Skeletal muscle tissue (tissue), 4 donors: ENCODE results near the gene IL17B. TPM values are rescaled to one million over a fixed set of nuclear protein-coding genes. Genes with fewer than 3 reads are reported as not detected.
A peak's percentile ranks its signal among the peaks of the same experiment; 100 is the strongest.

Experiments
- H3K27ac ChIP-seq: one replicate; pipeline ENCODE4 v1.7.0; 2013; ENCODE audit warnings: mild to moderate bottlenecking, low read depth, low read length, inconsistent platforms
- H3K27me3 ChIP-seq, 3 donors: one replicate each; pipeline ENCODE4 v1.7.0; 2013; ENCODE audit warnings: low read length in 3 of 3; ENCODE audit not compliant: control insufficient read depth in 3 of 3, insufficient read depth in 3 of 3
- H3K36me3 ChIP-seq, 3 donors: one replicate each; pipeline ENCODE4 v1.7.0; 2013; ENCODE audit warnings: low read length in 3 of 3; ENCODE audit not compliant: control insufficient read depth in 3 of 3, insufficient read depth in 3 of 3
- H3K4me1 ChIP-seq, 3 donors: one replicate each; pipeline ENCODE4 v1.7.0; 2013; ENCODE audit warnings: low read length in 3 of 3, mild to moderate bottlenecking in 3 of 3; ENCODE audit not compliant: control insufficient read depth in 3 of 3, insufficient read depth in 3 of 3
- H3K4me3 ChIP-seq, 3 donors: one replicate each; pipeline ENCODE4 v1.7.0; 2013; ENCODE audit warnings: low read length in 3 of 3
- H3K9ac ChIP-seq, 3 donors: one replicate each; pipeline ENCODE4 v1.7.0; 2013; ENCODE audit warnings: low read length in 3 of 3, mild to moderate bottlenecking in 3 of 3, moderate library complexity in 2 of 3, low read depth in 1 of 3
- H3K9me3 ChIP-seq, 3 donors: one replicate each; pipeline ENCODE4 v1.7.0; 2013; ENCODE audit warnings: low read length in 3 of 3; ENCODE audit not compliant: control insufficient read depth in 3 of 3
- total RNA-seq: library from RNA; depleted of rRNA; stranded (reverse); fragments of >200 nt; gene quantifications from one replicate; pipeline ENCODE4 v1.2.3, GENCODE V29; 2014
- donor health status: Osteomylitis.

The IL17B gene
- total RNA-seq, 1 donor from 2014 or later = 247 TPM

DNA sequence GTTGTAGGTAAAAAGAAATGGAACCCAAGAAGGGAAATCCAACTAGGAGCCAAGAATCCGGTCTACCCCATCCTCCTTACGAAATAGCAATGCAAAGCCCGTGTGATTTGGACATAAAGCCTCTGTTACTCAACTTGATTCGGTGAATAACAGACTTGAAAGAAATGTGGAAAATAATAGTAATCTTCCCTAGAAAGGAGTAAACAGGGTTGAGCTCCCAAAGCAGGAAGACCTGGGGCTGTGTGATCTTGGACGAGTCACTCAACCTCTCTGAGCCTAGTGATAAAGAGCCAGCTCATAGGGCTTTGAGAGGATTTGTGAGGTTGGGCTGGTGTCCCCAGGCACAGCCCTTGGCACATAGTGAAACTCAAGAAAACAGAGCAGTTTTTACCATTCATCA is 42.7 kb upstream of the IL17B start:
- Histone ChIP-seq H3K4me1 (peaks cover 15 to 50% (median 44%) of the 10 kb centered on the region in 3 donors), H3K9me3 (no peaks in the 10 kb centered on the region), H3K36me3 (peaks cover 0 to 6% (median 4%) of the 10 kb centered on the region in 3 donors), H3K4me3 (no peak overlapping the region), H3K27ac (peak overlapping the region; percentile 60), H3K27me3 (no peaks in the 10 kb centered on the region), H3K9ac (no peak overlapping the region)

DNA sequence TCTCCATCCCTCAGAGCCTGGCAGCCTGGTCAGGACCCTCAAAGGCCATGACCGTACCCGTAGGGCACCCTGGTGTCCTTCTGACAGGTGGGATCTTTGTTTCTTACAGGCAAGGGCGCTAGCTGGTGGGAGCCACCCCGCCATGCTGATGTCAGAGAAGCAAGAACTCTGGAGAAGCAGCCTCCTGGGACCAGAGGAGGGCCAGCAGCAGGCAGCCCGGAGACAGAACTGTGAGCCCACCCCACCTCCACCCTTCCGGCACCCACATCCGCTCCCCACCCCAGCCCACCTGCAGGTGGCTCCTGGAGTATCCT is 42.2 kb upstream of the IL17B start:
- Histone ChIP-seq H3K4me3 (no peak overlapping the region), H3K4me1 (peaks cover 15 to 52% (median 44%) of the 10 kb centered on the region in 3 donors), H3K36me3 (peaks cover 0 to 6% (median 4%) of the 10 kb centered on the region in 3 donors), H3K9me3 (no peaks in the 10 kb centered on the region), H3K27me3 (no peaks in the 10 kb centered on the region), H3K27ac (peak overlapping the region; percentile 70), H3K9ac (peak overlapping the region in 1 of 3 donors; percentile 57)

DNA sequence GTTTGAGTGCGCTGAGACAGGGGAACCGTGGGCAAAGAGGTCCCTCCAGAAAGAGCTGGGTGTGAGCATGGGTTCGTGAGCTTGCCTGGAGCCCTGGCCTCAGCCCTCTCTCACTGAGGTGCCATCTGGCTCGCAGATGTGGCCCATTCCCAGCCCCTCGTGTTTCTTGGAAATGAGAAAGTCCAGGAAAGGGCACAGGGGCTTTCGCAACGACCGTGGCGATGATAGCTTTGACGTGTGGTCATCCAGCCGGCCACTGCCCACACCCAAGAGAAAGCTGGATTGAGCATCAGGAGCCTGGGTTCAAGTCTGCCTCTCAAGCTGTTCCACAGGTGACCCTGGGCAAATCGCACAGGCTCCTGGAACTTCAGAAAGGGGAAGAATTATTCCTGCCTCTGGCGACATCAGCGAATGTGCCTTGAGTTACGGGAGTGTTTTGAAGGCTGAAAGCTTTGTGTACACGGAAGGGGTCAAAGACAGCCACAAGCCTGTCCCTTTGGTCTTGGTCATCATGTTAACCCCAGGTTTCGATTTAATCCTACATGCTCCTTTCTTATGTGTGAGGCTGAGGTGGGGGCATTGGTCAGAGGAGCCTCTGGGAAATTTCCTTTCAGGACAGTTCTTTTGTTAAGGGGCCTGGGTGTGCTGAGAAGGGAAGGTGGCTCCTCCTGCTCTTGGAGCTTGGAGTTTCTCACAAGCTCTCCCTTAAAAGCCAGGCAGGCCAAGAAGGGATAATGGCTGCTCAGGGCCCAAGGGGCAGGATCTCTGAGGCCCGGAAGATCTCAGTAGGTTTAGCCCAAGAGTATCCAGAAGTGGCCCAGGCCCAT is 41.7 kb upstream of the IL17B start:
- Histone ChIP-seq H3K4me3 (no peak overlapping the region), H3K36me3 (peaks cover 0 to 6% (median 4%) of the 10 kb centered on the region in 3 donors), H3K9me3 (no peaks in the 10 kb centered on the region), H3K4me1 (peaks cover 15 to 52% (median 44%) of the 10 kb centered on the region in 3 donors), H3K27ac (peak overlapping the region; percentile 70), H3K9ac (peak overlapping the region in 1 of 3 donors; percentile 57), H3K27me3 (no peaks in the 10 kb centered on the region)

DNA sequence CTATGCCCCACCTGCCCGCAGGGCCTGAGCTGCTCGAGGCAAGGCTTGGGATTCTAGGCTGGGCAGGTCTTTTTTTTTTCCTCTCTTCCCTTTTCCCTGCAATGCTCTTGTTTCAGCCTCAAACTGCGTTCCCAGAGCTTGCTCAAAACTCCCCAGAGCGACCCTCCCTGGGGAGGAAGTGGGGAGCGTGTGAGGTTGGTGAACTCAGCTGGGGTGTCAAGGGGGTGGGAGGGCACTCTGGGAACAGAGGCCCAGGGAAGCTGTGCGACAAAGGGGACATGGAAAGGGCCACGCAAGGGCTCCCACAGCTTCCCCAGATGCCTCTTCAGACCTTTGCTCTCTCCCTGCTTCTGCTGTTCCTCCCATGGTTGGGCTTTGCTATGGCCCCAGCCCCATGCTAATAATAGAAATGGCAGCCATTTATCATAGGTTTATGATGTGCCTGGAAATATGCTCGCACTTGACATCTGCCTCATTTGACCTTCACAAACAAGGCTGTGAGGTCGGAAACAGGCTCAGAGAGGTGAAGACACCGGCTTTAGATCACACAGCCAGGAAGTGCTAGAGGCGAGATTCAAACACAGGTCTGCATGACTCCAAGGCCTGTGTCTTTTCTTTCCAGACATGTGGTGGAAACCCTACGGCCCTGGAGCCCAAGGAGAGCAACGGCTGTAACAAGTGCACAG is 40.9 kb upstream of the IL17B start:
- H3K36me3 ChIP-seq = peaks cover 0 to 6% (median 4%) of the 10 kb centered on the region in 3 donors
- H3K9ac ChIP-seq = peak overlapping the region in 1 of 3 donors; percentile 5
- H3K4me3 ChIP-seq = no peak overlapping the region
- no peaks in the 10 kb centered on the region for H3K27me3 ChIP-seq
- H3K4me1 ChIP-seq = peaks cover 15 to 56% (median 51%) of the 10 kb centered on the region in 3 donors
- H3K9me3 ChIP-seq = no peaks in the 10 kb centered on the region
- peak overlapping the region; percentile 70 for H3K27ac ChIP-seq

DNA sequence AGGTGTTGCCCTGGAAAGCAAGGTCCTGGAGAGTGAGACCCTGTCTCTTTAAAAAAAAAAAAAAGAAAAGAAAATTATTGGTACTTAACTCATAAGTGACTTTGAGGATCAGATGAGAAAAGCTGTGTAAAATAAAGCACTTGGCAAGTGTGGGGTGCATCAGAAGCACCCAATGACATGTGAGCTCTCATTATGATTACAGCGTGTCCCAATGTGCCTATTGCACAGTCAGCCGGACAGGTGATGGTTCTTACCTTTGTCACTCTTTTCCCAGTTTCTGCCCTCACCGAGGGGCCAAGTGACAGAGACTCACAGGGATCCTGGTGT is 40.4 kb upstream of the IL17B start:
- Histone ChIP-seq H3K36me3 (peaks cover 0 to 6% (median 4%) of the 10 kb centered on the region in 3 donors), H3K27me3 (no peaks in the 10 kb centered on the region), H3K9me3 (no peaks in the 10 kb centered on the region), H3K4me3 (no peak overlapping the region), H3K4me1 (peaks cover 15 to 59% (median 53%) of the 10 kb centered on the region in 3 donors), H3K9ac (peak overlapping the region in 1 of 3 donors; percentile 5), H3K27ac (peak overlapping the region; percentile 70)

DNA sequence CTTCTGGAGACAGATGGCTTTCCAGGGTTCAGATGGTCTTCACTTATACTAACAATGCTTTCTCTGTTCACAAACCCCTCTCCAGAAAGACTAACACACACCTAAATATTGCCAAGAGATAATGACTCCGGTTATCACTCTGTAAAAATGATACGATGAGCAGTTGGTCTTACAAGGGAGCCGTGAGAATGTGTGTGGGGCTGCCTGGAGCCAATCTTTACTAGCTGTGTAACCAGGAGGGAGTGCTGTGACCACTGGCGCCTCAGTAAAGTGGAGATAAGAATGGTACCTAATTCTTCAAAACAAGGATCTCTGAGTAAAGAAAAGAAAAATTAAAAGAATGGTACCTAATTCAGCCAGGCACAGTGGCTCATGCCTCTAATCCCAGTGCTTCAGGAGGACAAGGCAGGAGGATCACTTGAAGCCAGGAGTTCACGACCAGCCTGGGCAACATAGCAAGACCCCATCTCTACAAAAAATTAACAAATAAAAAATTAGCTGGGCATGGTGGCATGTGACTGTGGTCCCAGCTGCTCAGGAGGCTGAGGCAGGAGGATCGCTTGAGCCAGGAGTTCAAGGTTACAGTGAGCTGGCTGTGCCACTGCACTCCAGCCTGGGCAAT is 39.9 kb upstream of the IL17B start:
- H3K36me3 ChIP-seq = peaks cover 0 to 6% (median 4%) of the 10 kb centered on the region in 3 donors
- no peaks in the 10 kb centered on the region for H3K27me3 ChIP-seq
- no peak overlapping the region for H3K9ac ChIP-seq
- no peaks in the 10 kb centered on the region for H3K9me3 ChIP-seq
- H3K4me3 ChIP-seq = no peak overlapping the region
- peak overlapping the region; percentile 70 for H3K27ac ChIP-seq
- H3K4me1 ChIP-seq = peaks cover 15 to 58% (median 51%) of the 10 kb centered on the region in 3 donors

DNA sequence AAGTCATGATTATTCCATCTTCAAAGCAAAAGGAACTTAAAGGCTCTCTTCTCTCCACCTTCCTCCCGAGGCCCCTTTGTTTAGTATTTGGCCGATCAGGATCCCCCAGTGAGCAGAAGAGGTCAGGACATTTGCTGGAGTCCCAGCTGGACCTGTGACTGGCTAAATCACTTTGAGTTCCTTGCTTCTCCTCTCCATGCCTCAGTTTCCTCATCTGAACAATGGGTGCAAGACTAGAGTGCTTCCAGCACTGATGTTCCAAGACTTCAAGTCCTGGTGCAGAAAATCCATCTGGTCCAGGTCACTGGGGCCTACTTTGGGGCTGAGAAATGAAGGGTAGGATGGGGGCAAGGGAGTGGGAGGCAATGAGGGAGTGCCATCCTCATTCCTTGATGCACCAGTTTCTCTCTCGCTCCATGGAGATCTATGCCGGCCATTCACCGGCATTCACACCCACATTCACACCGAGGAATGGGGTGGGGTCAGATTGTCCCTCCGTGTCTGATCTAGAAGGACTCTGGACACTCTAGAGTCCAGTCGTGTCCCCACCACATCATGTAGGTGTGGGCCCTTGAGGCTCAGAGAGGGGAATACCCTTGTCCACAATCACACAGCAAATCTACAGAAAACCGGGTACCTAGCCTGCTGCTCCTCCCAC is 38.7 kb upstream of the IL17B start:
- Histone ChIP-seq H3K27me3 (no peaks in the 10 kb centered on the region), H3K27ac (peak overlapping the region; percentile 48), H3K36me3 (peaks cover 0 to 6% (median 0%) of the 10 kb centered on the region in 3 donors), H3K9me3 (no peaks in the 10 kb centered on the region), H3K4me3 (no peak overlapping the region), H3K4me1 (peaks cover 10 to 48% (median 47%) of the 10 kb centered on the region in 3 donors), H3K9ac (no peak overlapping the region)

DNA sequence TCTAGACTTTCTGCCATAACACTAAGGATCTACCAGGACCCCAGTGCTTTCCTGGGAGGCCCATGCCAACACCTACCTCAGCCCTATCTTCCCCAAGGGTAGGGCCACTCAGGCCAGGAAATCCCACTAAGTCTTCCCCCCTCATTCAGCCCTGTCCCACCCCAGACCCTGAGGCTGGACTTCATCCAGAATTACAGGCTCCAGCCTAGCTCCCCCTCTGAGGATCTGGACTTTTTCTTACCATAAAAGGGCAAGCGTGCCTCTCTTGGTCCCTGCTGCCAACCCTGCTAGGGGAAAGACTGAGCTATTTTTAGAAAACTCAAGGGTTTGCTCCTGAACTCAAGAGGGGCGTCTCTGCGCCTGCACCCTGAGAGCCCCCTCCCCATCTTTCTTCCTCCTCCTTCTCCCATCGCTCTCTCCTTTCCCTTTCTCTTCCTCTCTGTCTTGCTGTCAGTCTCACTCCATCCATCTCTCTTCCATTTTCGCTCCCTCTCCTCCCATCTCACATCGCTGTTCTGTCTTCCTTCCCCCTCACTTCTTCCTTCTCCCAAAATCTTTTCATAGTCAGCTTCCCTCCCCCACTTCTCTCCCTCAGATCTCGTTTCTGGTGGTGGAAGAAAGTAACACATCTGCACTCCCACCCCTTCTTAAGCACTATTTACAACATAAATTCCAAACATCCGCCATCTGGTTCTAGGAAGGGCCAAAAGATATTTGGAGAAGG is 38.1 kb upstream of the IL17B start:
- Histone ChIP-seq H3K9ac (peak overlapping the region in 1 of 3 donors; percentile 16), H3K9me3 (no peaks in the 10 kb centered on the region), H3K4me1 (peaks cover 10 to 44% (median 43%) of the 10 kb centered on the region in 3 donors), H3K4me3 (no peak overlapping the region), H3K27me3 (no peaks in the 10 kb centered on the region), H3K27ac (peak overlapping the region; percentile 48), H3K36me3 (peaks cover 0 to 6% (median 0%) of the 10 kb centered on the region in 3 donors)
